Measurements from ENCODE around the gene GPR157. TPM values are rescaled to one million over a fixed set of nuclear protein-coding genes. Genes with fewer than 3 reads are reported as not detected.

GPR157 gene
- polyA plus RNA-seq, 3 donors: 0.98 to 1.5 (median 1.5) TPM

- DNase-seq (ENCODE audit: extremely low read depth in 1 of 11, low read depth in 9 of 11, low spot score in 4 of 11): no peak
These were observed 77.5 kb downstream of the GPR157 start for GRCh38 chr1:9051379-9051778.

- DNase-seq (ENCODE audit: extremely low read depth in 1 of 11, low read depth in 9 of 11, low spot score in 4 of 11): no peak
These were observed 78.1 kb downstream of the GPR157 start for GRCh38 chr1:9050803-9051202.

Other genes starting within 250 kb of the GPR157 start
- gene CA6, start 183.2 kb downstream of the GPR157 start, polyA plus RNA-seq (ENCODE audit: insufficient read length in 3 of 3): under 1 TPM; 0.11 to 0.17 (median 0.14) TPM
- gene SLC2A7, start 102.7 kb downstream of the GPR157 start, polyA plus RNA-seq (ENCODE audit: insufficient read length in 3 of 3): under 1 TPM in 1 of 3 donors, not detected in 2; 0.17 TPM
- gene SLC2A5, start 59.5 kb downstream of the GPR157 start, polyA plus RNA-seq (ENCODE audit: insufficient read length in 3 of 3): 1 to 10 TPM in 1 of 3 donors, under 1 TPM in 2; 0.68 to 1.0 (median 0.87) TPM
- gene H6PD, start 105.7 kb upstream of the GPR157 start, polyA plus RNA-seq (ENCODE audit: insufficient read length in 3 of 3): 10 to 100 TPM; 35.7 to 42.3 (median 40.5) TPM
- gene SPSB1, start 163.8 kb upstream of the GPR157 start, polyA plus RNA-seq (ENCODE audit: insufficient read length in 3 of 3): 10 to 100 TPM in 2 of 3 donors, 1 to 10 TPM in 1; 10.0 to 12.7 (median 10.3) TPM

Data from renal cortex interstitium (tissue), 11 donors.